GM10266 (cell line): Measurements from ENCODE around the gene C16orf89.

Source experiments
- DNase-seq: peaks from one replicate; pipeline ENCODE4 v3.0.0; 2012; ENCODE audit errors: extremely low spot score
- CTCF ChIP-seq: IDR thresholded peaks from 2 replicates; pipeline ENCODE4 v1.5.1; 2012; ENCODE audit warnings: mild to moderate bottlenecking, low read depth; ENCODE audit not compliant: control insufficient read depth, insufficient read depth; ENCODE audit errors: missing control alignments

The C16orf89 gene

GRCh38 chr16:5026664-5027063 is 39.1 kb downstream of the C16orf89 start:
- no peak for TF ChIP-seq CTCF
- DNase-seq, result no peak

GRCh38 chr16:5025171-5025632 is 40.6 kb downstream of the C16orf89 start:
- TF ChIP-seq CTCF, result peak; percentile 26
- DNase-seq, result no peak

GRCh38 chr16:5024632-5025031 is 41.1 kb downstream of the C16orf89 start:
- DNase-seq, result no peak
- no peak for TF ChIP-seq CTCF

GRCh38 chr16:5022521-5022920 is 43.2 kb downstream of the C16orf89 start:
- DNase-seq, result no peak
- TF ChIP-seq CTCF, result no peak

- DNase-seq, result no peak
- TF ChIP-seq CTCF, result no peak
Measured at GRCh38 chr16:5020551-5020950, 45.2 kb downstream of the C16orf89 start.

GRCh38 chr16:5019775-5020174 is 46.0 kb downstream of the C16orf89 start:
- TF ChIP-seq CTCF, result no peak
- DNase-seq, result no peak

- DNase-seq, result no peak
- TF ChIP-seq CTCF, result no peak
Measured at GRCh38 chr16:5018793-5019192, 47.0 kb downstream of the C16orf89 start.
